DMS53 treated with DMSO at 0.1 percent for 48 hours (cell line): ENCODE data around the gene FAM163B.

Experiments
- DNase-seq: peaks from one replicate; lab custom pipeline; 2025; ENCODE audit not compliant: unreplicated experiment; lab: John Stamatoyannopoulos, UW

The FAM163B gene

DNA sequence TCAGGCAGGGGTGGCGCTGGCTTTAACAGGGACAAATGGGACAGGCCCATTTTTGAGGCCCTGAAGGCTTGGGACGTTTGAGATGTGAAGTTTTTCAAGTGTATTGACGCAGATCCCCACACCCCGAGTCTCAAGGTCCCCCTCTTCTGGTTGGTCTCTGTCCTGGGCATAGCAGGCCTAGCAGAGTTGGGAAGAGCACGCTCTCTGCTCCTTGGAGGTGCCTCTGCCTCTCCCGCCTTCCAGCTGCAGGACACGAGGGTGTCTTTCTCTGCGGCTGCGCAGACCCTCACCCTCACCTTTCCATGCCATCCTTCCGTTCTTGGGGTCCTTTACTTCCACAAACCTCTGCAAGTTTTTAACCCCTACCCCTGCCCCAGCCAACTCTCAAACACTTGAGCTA, 56.1 kb downstream of the FAM163B start:
- DNase-seq = no peak

DNA sequence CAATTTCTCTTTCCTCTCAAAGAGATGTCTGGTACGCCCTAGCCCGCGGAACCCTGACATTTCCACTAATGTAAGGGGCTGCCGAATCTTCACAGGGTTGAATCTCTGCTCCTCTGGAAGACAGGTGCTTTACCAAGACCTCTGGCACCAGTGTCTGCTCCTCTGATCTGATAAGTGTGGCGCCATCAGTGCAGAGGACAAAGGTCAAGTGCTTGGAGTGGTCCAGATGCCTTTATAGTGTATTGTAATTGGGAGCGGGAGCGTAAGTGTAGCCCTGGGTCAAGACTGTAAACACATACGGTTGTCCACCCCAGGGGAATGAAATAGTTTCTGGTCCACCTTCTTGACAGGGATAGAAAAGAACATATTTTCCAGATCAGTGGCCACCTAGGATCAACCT, 57.0 kb downstream of the FAM163B start:
- DNase-seq = peak; percentile 45

DNA sequence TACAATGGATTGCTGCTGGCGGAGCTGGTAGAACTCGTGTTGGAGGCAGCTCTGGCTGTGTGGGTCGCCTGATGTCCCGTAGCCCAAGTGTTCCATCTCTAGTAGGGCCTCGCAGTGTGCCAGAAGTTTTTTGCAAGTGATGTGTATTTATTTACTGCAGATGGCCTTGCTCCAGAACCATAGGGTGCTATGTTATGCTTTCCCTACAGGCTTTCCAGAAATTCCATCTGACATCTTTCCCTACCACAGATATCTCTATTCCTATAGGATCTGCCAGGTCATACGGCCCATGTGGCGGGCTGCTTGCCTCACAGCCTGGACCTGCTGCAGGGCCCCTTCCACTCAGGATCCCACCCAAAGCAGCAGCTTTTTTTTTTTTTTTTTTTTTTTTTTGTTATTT, 57.7 kb downstream of the FAM163B start:
- no peak for DNase-seq

DNA sequence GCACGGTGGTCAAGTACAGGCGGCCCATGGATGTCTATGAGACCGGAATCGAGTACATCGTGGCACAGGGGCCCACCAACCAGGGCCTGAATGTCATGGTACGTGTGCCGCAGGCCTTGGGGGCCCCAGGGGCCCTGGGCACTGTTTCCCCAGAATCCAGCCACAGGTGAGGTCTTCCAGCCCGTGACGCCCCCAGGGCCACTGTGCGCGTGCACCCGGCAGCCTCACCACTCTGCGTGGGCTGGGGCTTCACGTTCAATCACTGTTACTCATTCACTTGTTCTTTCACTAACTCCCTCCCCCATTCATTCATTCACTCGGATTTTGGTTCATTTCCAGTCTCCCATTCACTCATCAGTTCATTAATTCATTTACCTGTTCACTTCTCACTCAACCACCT, 62.1 kb downstream of the FAM163B start:
- no peak for DNase-seq

DNA sequence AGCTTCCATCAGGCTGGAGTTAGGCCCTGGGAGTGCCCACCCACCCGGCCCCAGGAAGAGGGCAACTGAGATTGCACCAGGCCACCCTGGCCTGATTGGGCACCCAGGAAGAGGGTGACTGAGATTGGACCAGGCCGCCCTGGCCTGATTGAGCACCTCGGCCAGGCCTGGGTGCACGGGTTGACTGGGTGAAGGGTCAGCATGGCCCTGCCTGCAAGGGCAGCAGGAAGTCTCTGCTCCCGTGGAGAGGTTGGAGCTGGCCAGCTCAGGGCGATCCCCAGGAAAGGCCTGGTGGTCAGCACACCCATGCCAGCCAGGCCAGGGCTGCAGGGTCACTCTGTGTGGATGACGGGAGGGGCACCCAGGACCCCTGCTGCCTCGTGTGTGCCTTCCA, 62.9 kb downstream of the FAM163B start:
- no peak for DNase-seq

DNA sequence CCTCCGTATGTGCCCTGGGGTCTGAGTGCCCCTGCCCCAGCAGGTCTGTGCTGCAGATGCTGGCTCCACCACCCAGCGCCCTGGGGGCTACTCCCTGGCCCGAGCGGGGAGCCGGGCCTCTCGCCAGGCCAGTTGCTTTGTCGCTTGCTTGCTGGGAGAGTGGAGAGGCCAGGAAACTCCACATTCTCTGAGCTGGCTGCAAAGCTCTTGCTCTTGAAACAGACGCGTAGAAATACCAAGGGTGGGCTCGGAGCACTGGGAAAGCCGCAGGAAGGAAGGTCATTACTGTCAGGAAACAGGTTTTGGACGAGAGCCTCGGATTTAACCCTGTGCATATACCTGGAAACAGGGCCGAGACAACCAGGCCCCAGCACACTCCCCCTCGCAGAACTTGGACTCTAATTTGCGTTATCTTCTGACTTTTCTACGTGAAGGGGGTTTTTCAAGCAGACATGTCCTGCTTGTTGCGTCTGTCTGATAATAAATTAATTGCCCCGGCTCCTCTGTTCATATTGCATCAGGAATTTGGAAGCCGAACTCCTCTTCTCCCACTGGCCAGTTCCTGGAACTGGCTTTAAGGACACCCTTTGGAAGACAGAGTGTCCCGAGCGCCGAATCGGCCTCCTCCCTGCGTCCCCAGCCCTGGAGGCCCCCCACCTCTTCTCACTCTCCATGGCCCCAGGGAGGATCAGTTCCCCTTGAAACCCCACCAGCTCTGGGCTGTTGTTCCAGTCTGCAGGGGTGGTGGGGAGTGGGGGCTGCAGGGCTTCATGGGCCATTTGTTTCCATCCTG, 63.5 kb downstream of the FAM163B start:
- no peak for DNase-seq

DNA sequence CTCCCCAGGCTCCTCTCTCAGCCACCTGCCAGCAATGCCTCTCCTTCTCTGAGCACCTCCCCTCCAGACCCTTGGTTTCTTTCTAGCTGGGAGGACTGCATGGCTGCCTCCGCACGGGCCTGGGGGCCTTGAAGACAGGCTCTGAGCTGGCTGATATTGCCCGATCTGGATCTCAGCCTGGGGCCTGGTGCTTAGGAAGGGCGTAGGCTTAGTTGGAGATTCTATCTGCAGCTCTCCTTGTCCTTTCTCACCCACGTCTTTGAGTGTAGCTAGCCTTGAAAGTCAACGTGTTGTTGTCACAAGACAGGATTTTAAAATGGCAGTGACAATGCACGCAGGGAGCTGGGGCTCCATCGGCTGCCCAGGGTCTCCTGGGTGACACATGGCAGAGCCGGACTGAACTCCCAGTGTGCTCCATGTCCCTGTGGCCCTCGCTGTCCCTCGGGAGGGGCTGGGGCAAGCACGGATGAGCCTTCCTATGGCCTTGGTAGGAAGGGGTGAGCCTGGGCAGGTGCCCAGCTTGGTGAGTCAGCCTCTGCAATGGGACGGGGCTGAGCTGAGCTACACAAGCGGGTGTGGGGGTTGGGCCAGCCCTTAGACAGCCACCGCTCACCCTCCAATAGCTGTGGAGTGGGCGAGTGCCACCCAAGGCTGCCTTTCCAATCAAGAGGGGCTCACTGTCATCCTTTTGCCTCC, 65.3 kb downstream of the FAM163B start:
- no peak for DNase-seq

DNA sequence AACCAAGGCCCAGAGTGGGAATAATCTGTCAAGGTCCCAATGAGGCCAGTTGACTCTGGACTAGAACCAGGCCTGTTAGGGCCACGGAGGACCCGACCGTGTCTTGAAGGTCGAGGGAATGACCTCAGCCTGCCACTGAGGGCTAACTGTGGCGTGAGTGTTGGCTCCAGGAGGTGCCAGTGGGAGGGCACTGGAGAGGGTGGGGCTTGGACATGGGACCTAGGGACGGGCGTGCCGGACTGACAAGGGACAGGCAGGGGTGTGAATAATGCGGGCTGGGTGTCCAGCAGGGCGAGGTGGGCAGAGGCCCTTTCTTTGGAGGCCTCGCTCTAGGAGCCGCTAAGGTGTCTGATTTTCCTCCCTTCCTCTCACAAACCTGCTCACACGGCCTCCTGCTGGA, 67.2 kb downstream of the FAM163B start:
- no peak for DNase-seq

DNA sequence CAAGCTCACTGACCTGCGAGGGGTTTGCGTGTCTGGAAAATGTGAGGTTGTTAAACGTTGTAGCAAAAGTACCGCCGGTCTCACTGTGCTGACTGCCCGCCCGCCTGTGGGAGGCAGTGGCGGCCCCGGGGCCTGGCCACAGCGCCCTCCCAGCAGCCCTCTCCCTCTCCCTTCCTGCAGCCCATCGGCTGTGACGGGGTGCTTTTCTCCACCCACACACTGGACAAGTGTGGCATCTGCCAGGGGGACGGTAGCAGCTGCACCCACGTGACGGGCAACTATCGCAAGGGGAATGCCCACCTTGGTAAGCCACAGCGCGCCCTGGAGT, 68.5 kb downstream of the FAM163B start:
- no peak for DNase-seq

DNA sequence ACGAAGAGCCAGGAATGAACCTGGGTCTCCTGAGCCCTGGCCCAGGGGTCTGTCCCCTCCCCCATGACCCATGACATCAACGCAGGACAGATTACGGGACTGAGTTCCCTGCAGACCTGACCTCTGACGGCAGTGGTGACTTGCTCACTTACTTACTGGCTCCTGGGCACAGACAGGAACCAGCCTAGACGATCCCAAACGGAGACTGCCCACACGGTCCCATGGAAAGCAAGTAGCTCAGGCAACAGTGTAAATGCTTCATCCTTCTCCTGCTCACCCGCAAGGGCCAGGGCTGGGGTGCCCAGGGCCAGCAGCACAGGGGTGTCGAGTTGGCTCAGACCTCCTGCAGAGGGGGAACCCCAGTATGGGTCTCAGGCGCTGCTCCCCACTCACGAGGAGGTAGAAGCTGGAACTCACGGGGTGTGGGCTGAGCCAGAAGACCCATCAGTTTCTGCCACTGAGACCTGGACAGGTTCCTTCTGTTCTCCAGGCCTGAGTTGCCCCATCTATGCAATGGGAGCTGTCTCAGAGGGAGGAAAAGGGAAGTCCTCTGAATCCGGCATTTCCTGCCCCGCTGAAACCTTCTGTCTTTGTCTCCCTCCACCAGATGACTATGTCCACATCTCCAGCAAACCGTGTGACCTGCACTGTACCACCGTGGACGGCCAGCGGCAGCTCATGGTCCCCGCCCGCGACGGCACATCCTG, 69.0 kb downstream of the FAM163B start:
- DNase-seq = no peak

DNA sequence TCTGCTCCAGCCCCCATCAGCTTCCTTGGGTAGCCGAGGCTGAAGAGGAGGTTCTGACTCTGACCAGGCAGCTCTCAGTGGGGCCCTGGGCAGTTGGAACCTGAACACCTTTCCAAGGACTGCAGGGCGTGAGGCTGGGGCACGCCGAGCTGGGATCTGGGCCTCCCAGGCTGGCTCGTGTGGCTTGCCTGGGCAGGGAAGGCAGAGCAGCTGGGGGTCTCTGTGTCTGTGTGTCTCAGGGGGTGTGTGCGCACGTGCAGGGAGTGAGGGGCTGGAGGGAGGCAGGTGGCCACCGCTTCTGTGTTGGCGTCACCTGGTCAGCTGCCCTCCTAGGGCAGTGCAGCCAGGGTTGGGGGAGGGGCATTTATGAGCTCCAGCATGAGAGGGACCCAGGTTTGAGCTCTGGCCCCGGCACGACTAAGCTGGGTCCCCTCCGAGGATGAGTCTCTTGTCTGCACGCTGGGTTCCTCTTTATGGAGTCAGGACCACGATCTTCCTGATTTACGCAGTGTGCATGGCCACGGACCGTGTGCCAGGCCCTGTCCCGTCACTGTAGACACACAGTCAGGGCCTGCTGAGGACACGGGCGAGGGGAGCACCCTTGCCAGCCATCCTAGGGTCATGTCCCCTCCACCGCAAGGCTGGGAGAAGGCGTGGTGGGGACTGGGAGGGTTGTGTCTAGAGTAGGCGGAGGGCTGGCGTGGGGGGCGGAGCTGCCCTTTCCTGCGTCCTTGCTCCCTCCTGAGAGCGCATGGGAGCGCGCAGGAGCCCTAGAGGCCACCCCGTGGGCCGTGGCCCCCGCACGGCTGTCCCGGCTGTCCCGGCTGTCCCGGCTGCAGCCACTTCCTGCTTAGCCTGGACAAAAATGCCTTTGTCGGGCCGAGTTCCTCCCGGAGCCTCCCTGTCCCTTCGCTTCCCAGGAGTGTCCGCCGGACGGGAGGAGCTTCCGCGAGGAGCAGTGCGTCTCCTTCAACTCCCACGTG, 70.0 kb downstream of the FAM163B start:
- DNase-seq = no peak

DNA sequence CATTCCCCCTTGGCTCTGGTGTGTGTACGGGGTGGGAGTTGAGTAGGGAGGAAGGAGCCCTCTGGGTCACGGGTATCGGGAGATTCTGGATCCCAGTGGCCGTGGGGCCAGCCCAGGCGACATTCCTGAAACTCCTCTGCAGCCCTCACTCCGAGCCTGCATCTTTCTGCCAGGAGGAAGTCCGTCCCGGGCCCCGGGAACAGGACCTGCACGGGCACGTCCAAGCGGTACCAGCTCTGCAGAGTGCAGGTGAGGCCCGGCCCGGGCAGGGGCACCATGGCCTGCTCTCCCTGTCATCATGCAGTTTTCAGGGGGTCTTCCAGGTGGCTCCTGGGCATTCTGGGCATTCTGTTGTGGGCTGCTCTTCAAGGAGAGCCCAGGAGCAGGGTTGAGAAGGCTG, 71.0 kb downstream of the FAM163B start:
- DNase-seq = no peak

DNA sequence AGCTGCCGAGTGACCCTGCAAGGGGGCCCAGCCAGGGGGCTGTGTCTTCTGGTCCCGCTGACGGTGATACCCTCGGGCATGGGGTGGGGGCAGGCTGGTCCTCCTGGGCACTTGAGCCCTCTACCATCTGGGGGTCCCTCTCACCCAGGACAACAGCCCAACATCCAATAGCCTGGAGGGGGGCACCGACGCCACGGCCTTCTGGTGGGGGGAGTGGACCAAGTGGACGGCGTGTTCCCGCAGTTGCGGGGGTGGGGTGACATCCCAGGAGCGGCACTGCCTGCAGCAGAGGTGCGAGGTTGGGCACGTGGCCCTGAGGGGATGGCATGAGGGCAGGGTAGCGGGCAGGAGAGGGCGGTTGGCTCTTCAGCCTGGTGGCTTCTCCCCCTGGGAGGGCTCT, 71.9 kb downstream of the FAM163B start:
- DNase-seq = no peak

DNA sequence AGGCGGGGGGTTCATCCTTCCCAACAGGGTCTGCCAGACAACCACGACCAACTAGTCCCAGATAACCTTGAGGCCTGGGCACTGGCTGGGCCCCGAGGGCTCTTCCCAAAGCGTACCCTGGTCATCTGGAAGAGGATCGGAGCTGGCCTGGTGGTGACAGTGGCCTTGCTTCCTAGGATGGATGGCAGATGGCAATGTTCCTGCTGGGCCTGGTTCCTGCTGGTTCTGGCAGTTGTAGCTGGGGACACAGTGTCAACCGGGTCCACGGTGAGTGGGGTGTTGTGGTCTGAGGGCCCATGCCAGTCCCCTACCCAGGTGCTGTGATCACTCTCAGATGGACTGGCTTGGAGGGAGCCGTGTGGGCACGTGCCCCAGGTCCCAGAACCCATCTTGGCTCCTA, 72.7 kb downstream of the FAM163B start:
- DNase-seq = no peak

DNA sequence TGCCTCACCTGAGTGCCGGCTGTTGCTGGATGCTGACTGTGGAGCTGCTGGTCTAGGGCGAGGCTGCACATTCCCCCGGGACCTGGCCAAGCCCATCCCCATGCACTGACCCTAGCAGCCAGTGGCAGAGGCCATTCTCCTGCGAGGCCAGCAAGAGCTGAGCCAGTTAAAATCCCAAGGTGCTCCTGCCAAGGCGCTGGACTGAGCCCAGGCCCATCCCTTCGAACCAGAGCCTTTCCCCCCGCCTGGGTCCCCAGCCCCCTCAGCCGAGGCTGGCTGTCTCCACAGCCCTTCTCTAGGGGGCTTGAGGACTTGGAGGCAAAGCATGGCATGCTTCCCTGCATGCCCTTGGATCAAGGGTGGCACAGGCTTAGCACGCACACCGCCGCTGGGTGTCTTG, 73.1 kb downstream of the FAM163B start:
- no peak for DNase-seq

DNA sequence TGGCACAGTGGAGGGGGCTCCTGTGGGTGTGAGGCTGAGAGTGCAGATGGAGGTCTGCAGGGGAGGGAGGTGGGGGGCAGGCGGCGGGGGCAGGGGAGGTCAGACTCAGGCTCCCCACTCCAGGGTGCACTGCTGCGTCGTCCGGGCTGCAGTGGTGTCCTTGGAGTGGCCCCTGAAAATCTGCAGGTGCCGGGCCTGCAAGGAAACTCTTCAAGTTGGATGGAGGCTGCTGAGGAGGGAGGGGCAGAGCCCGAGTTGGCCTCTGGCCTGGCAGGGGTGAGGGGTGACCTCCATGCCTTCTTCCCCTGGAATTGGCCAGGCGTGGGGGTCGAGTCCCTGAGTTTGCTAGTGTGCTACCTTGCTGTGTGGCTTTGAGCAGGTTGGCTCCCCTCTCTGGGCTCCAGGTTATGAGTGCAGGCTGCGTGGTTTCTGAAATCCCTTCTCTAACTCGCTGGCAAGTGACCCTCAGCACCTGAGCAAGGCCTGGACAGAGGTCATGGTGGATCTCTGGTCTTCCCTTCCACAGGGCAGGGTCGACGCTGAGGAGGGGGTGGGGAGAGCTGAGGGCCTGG, 73.8 kb downstream of the FAM163B start:
- DNase-seq = no peak

DNA sequence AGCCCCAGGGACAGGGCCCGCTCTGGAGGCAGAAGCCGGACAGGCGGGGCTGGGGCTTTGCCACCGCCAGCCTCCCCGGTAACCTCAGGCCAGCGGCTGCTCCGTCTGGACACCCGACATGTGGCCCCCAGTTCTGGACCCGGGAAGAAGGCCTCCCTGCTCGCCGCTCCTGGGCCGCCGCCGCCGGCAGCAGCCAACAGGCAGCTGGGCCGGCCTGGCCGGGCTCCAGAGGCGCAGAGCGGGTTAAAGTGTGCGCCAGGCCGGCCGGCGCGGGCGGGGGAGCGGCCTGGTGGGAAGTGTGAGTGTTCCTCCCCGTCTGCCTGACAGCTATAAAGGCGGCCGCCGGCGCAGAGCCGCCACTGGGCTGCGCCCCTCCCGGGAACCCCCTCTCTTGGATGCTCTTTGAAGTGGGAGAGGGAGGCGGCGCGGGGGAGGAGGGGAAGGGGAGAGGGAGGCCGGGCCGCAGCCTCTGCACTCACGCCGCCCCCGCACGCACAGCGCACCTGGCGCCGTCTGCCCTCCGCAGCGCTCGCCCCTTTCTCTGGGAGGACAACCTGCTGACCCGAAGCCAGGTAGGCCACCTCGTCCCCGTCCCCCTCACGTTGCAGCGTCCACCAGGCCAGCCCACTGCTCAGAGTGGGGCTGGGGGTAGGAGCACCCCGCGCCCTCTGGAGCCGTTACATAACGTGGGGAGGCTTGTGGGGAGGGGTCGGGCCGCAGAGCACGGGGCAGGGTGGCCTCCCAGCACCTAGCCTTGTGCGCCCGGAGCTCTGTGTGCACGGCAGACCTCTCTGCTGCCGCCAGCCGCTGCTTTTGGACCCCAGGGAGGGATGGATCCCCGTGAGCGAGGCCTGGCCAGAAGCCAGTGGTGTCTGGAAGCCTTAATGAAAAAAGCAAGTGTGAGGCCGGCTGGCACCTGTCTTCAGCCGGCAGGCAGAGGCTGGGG, 74.6 kb downstream of the FAM163B start, which contains the start of gene ADAMTSL2:
Gene ADAMTSL2, plus strand, starts transcription at position 359 of the 946 bp plus-strand sequence. CDS start 2,009 bp downstream, outside the sequence.
- DNase-seq = peak; percentile 62

DNA sequence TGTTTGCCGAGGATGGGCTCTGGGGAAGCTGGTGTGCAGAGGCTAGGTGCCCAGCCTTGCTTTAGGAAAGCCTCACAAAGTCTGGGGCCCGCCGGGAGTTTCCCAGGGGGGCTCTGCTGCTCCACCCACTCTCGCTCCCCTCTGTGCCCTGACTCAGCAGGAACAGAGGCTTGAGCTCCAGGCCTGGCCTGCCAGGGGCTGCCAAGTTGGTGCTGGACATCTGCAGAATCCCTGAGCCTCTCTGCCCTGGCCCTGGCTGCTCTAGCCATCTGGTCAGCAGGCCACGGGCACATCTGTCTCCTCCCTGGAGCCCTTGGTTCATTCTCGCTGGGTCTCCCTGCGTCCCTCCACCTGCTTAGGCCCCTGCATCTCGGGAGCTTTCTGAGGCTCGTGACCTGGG, 75.3 kb downstream of the FAM163B start:
- DNase-seq = no peak

DNA sequence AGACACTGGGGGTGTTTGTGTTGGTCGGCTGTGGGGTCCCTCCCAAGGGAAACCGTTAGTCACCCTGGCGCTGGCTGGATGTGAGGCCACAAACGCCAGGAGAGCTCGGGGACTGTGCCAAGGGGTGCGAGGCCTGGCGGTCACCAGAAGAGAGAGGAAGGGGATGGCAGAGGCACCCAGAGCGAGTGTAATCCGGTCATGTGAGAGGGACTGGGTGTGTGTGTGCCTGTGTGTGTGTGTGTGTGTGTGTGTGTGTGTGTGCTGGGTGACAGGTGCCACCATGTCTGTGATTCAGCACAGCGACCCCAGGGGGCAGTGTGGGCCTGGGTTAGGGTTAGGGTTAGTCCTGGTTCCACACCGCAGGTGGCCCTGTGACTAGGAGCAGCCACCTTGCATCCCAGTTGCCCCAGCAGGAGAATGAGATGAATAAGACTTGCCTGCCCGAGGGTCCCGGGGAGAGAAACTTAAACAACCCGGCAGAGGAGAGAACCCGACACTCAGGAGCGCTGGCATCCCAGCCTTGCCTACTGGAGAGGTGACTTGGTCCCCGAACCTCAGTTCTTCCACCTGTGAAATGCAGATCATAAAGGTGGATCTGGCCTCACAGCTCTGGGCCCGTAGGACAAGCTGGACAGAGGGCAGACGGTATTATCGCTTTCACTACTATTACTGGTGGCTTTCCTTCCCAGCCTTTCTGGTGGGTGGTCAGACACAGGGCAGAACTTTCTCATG, 76.1 kb downstream of the FAM163B start:
- peak; percentile 67 for DNase-seq
